GM12878 (cell line): ENCODE data around the gene SRF. TPM values are rescaled to one million over a fixed set of nuclear protein-coding genes. Genes with fewer than 3 reads are reported as not detected.

Source experiments
- ATAC-seq: fragments of 200-7000 bp; cut with Tn5 transposase; 3 replicates; pipeline ENCODE4 v1.9.1; 2020; ENCODE audit warnings: mild to moderate bottlenecking, moderate library complexity
- BruUV-seq: library from RNA; stranded (reverse); fragments of 400-500 nt; replicated peaks from 2 replicates; lab custom pipeline; 2021; lab: Mats Ljungman, UMichigan
- CTCF ChIA-PET: fragments of 300-600 bp; sonication (Branson Sonifier 250); formaldehyde crosslinking; extraction: SDS; loops from one replicate; lab custom pipeline; 2021; ENCODE audit warnings: inconsistent platforms; lab: Yijun Ruan, JAX
- POLR2A ChIA-PET: fragments of 350-600 bp; formaldehyde crosslinking; extraction: SDS; loops from one replicate; lab custom pipeline; 2021; ENCODE audit warnings: inconsistent platforms; lab: Charles Lee
- RAD21 ChIA-PET: fragments of 300-600 bp; sonication (Branson Sonifier 250); formaldehyde crosslinking; loops from one replicate; lab custom pipeline; 2023; ENCODE audit warnings: antibody characterized with exemption; ENCODE audit not compliant: unreplicated experiment; lab: Charles Lee
- SMC1A ChIA-PET: fragments of 300-600 bp; sonication (Branson Sonifier 250); formaldehyde crosslinking; loops from one replicate; lab custom pipeline; 2023; ENCODE audit not compliant: unreplicated experiment, uncharacterized antibody; lab: Charles Lee
- DNase-seq: peaks from one replicate; pipeline ENCODE4 v3.0.0-alpha.2; 2011; ENCODE audit warnings: low read depth, low spot score
- FAIRE-seq: peaks from 3 replicates; lab custom pipeline; 2011; peaks lifted over from hg19 to GRCh38; lab: Jason Lieb, UNC
- H2AFZ ChIP-seq: 2 replicates; pipeline ENCODE4 v1.6.0; 2011; ENCODE audit warnings: low read depth, low read length, control low read depth; ENCODE audit not compliant: control insufficient read depth
- H3K27ac ChIP-seq: 2 replicates; pipeline ENCODE4 v1.5.1; 2011; ENCODE audit warnings: control low read depth; ENCODE audit not compliant: control insufficient read depth, insufficient read depth
- H3K27me3 ChIP-seq, 2 experiments: replicated peaks in 1 of 2; 2 replicates each; pipeline versions ENCODE4 v1.6.0 to v1.6.1; 2011; ENCODE audit warnings: low read length in 1 of 2; ENCODE audit not compliant: control insufficient read depth in 2 of 2, insufficient read depth in 2 of 2
- H3K36me3 ChIP-seq, 2 experiments: 2 replicates each; pipeline ENCODE4 v1.5.1; 2011; ENCODE audit warnings: low read length in 1 of 2; ENCODE audit not compliant: control insufficient read depth in 2 of 2, insufficient read depth in 2 of 2
- H3K4me1 ChIP-seq: 2 replicates; pipeline ENCODE4 v1.6.1; 2011; ENCODE audit warnings: mild to moderate bottlenecking, low read length, moderate library complexity, mixed read lengths; ENCODE audit not compliant: control insufficient read depth, insufficient read depth
- H3K4me2 ChIP-seq: 2 replicates; pipeline ENCODE4 v1.6.0; 2011; ENCODE audit warnings: control low read depth; ENCODE audit not compliant: control insufficient read depth, insufficient read depth
- H3K4me3 ChIP-seq: fragments of 200-600 bp; sonication (generic); 2 replicates; pipeline ENCODE4 v1.5.1; 2016
- H3K79me2 ChIP-seq: 2 replicates; pipeline ENCODE4 v1.6.0; 2011; ENCODE audit warnings: low read length; ENCODE audit not compliant: control insufficient read depth, insufficient read depth
- H3K9ac ChIP-seq: 2 replicates; pipeline ENCODE4 v1.8.0; 2011; ENCODE audit warnings: low read length, control low read depth, mixed read lengths; ENCODE audit not compliant: control insufficient read depth, insufficient read depth
- H3K9me3 ChIP-seq: replicated peaks from 3 replicates; pipeline ENCODE4 v1.5.1; 2011; ENCODE audit warnings: mild to moderate bottlenecking, low read length; ENCODE audit not compliant: control insufficient read depth, insufficient read depth
- H4K20me1 ChIP-seq: 2 replicates; pipeline ENCODE4 v1.6.0; 2011; ENCODE audit not compliant: control insufficient read depth, insufficient read depth
- BHLHE40 ChIP-seq, 2 experiments: fragments of 450-650 bp in 1 of 2; IDR thresholded peaks; 2 replicates each; pipeline ENCODE4 v1.6.1; 2011 to 2017; ENCODE audit warnings: low read depth in 2 of 2, borderline replicate concordance in 1 of 2, improper control_type of control experiment in 1 of 2, low read length in 1 of 2, mild to moderate bottlenecking in 1 of 2
- RCOR1 ChIP-seq: conservative IDR thresholded peaks from 2 replicates; pipeline ENCODE4 v1.6.1; 2012; ENCODE audit warnings: low read depth, low read length, improper control_type of control experiment
- WGBS: methylation state at CpG from one replicate; pipeline ENCODE4 v1.1.6; 2016; ENCODE audit warnings: low lambda C conversion rate; ENCODE audit not compliant: insufficient replicate concordance, insufficient coverage; ENCODE audit errors: missing lambda C conversion rate; 5-methylcytosine and 5-hydroxymethylcytosine counted together
- in situ Hi-C: fragments of 300-500 bp; cut with MboI; formaldehyde crosslinking; loops from 9 replicates; pipeline ENCODE4 v1.14.3; 2018; ENCODE audit warnings: mixed read lengths
- intact Hi-C: fragments of 100-400 bp; cut with micrococcal nuclease; formaldehyde crosslinking; loops from one replicate; pipeline ENCODE4 v1.14.2; 2022; ENCODE audit not compliant: unreplicated experiment
- polyA plus RNA-seq, 11 experiments: library from polyadenylated mRNA; depleted of rRNA in 4 of 11; unstranded in 6 of 11; stranded (reverse) in 5 of 11; fragments of >200 nt; fragmentation: Nextera tagmentation in 4 of 11; fragmentation: Illumina TruSeq in 1 of 11; extraction: Ambion mirVana in 4 of 11; extraction: Trizol in 1 of 11; gene quantifications; 1 replicate in 1 of 11; 2 replicates in 10 of 11; pipeline versions ENCODE4 v1.2.1 to v1.2.3, GENCODE V29; 2011 to 2016; ENCODE audit warnings: inconsistent platforms in 2 of 11, missing spikeins in 2 of 11, low read depth in 1 of 11
- total RNA-seq, 4 experiments: library from RNA; depleted of rRNA in 3 of 4; stranded (reverse); fragments of >200 nt in 3 of 4; fragmentation: Illumina TruSeq in 1 of 4; extraction: Trizol in 1 of 4; gene quantifications; 2 replicates each; pipeline versions ENCODE4 v1.2.1 to v1.2.3, GENCODE V29; 2013 to 2021
- TF ChIP-seq, protein P1 (sequence below): fragments of 150-350 bp; IDR thresholded peaks from 2 replicates; pipeline ENCODE4 v1.6.1; 2016; ENCODE audit warnings: low read depth, low read length

SRF gene
- total and polyA plus RNA-seq, 10 of the 15 experiments (the other 5 are each of a cell fraction or from before 2014, with no cell fraction given): 2.3 to 56.3 (median 28.2) TPM

DNA sequence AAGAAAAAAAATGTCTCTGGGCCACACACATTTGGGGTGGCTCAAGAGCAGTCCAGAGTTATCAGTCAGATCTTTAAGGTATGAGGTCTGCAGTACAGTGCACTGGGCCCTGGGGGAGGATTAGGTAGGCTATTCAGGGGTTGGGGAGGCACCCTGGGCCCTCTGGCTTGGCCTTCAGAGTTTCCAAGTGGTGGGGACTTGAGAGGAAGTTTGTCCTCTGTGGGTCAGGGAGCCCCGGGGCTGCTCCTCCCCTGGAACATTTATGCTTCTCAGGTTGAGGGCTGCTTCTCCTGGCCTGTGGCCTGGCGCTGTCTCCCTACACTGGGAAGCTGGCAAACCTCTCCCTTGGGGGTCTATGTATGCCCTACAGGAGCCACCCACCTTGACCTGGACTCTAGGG is 48.9 kb upstream of the SRF start:
- H3K4me1 ChIP-seq: no peaks in the 10 kb centered on the region
- H4K20me1 ChIP-seq: no peaks in the 10 kb centered on the region
- SMC1A ChIA-PET: no interaction called here
- no peak for DNase-seq
- RAD21 ChIA-PET: no interaction called here
- TF ChIP-seq RCOR1 (no peak), BHLHE40 (IDR thresholded peaks at IDR 0.05; ENCODE audit: borderline replicate concordance in 1 of 2, low read depth in 2 of 2, low read length in 1 of 2) (no peak)
- TF ChIP-seq, protein P1, sequence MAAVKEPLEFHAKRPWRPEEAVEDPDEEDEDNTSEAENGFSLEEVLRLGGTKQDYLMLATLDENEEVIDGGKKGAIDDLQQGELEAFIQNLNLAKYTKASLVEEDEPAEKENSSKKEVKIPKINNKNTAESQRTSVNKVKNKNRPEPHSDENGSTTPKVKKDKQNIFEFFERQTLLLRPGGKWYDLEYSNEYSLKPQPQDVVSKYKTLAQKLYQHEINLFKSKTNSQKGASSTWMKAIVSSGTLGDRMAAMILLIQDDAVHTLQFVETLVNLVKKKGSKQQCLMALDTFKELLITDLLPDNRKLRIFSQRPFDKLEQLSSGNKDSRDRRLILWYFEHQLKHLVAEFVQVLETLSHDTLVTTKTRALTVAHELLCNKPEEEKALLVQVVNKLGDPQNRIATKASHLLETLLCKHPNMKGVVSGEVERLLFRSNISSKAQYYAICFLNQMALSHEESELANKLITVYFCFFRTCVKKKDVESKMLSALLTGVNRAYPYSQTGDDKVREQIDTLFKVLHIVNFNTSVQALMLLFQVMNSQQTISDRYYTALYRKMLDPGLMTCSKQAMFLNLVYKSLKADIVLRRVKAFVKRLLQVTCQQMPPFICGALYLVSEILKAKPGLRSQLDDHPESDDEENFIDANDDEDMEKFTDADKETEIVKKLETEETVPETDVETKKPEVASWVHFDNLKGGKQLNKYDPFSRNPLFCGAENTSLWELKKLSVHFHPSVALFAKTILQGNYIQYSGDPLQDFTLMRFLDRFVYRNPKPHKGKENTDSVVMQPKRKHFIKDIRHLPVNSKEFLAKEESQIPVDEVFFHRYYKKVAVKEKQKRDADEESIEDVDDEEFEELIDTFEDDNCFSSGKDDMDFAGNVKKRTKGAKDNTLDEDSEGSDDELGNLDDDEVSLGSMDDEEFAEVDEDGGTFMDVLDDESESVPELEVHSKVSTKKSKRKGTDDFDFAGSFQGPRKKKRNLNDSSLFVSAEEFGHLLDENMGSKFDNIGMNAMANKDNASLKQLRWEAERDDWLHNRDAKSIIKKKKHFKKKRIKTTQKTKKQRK: no peak
- no peak overlapping the region for H3K27ac ChIP-seq
- FAIRE-seq: no peak
- peaks cover 0 to 1% of the 10 kb centered on the region in 2 experiments; a peak in 1 of 4 replicates for H3K27me3 ChIP-seq
- 39% methylated on average over 2 of the region's 2 CpGs for WGBS
- POLR2A ChIA-PET: no interaction called here
- no peak overlapping the region for H3K9ac ChIP-seq
- CTCF ChIA-PET: interaction anchor here (2.0 kb wide), 1 partner anchor 21 kb away, joined by 6 read pairs; no protein-coding TSS in a partner anchor
- no TSS peak for BruUV-seq
- no peak overlapping the region for H2AFZ ChIP-seq
- in situ Hi-C loops (no loop called here), intact Hi-C loops (no loop called here)
- no peaks in the 10 kb centered on the region for H3K79me2 ChIP-seq
- no peak overlapping the region for H3K4me2 ChIP-seq
- H3K36me3 ChIP-seq: no peaks in the 10 kb centered on the region
- ATAC-seq: no peak
- no peak overlapping the region for H3K4me3 ChIP-seq
- H3K9me3 ChIP-seq: no peaks in the 10 kb centered on the region
